HG03108 (cell line): Measurements from ENCODE around the gene LAMB1.
"Not testable (repeated sequence)": the region's sequence is repeated elsewhere in the genome, so short reads cannot be mapped to it uniquely, and the experiment has no call there.

Source experiments
- ATAC-seq: cut with Tn5 transposase; IDR thresholded peaks from one replicate; pipeline ENCODE4 v1.9.1; 2021; ENCODE audit warnings: moderate library complexity; ENCODE audit not compliant: unreplicated experiment

LAMB1 gene

GRCh38 chr7:107973861-107974260, 29.1 kb downstream of the LAMB1 start:
- ATAC-seq: no peak

- ATAC-seq: no peak
Observed at GRCh38 chr7:107972941-107973376, 30.0 kb downstream of the LAMB1 start.

- ATAC-seq: no peak
Observed at GRCh38 chr7:107972075-107972482, 30.9 kb downstream of the LAMB1 start.

- ATAC-seq: no peak
Observed at GRCh38 chr7:107971613-107972012, 31.3 kb downstream of the LAMB1 start.

- no peak for ATAC-seq
Observed at GRCh38 chr7:107971100-107971499, 31.9 kb downstream of the LAMB1 start.

GRCh38 chr7:107969856-107970255, 33.1 kb downstream of the LAMB1 start:
- ATAC-seq: no peak

- no peak for ATAC-seq
Observed at GRCh38 chr7:107968449-107968848, 34.5 kb downstream of the LAMB1 start.

GRCh38 chr7:107967420-107967819, 35.5 kb downstream of the LAMB1 start:
- no peak for ATAC-seq

- ATAC-seq: no peak
Observed at GRCh38 chr7:107966711-107967110, 36.2 kb downstream of the LAMB1 start.

GRCh38 chr7:107964510-107964909, 38.5 kb downstream of the LAMB1 start:
- no peak for ATAC-seq

- ATAC-seq: no peak
Observed at GRCh38 chr7:107962817-107963216, 40.1 kb downstream of the LAMB1 start.

- ATAC-seq: no peak
Observed at GRCh38 chr7:107961405-107961804, 41.6 kb downstream of the LAMB1 start.

- no peak for ATAC-seq
Observed at GRCh38 chr7:107960272-107960671, 42.7 kb downstream of the LAMB1 start.

GRCh38 chr7:107959527-107959898, 43.4 kb downstream of the LAMB1 start:
- no peak for ATAC-seq

GRCh38 chr7:107958764-107959526, 44.0 kb downstream of the LAMB1 start:
- ATAC-seq: no peak

GRCh38 chr7:107957436-107957835, 45.5 kb downstream of the LAMB1 start:
- ATAC-seq: no peak

GRCh38 chr7:107956950-107957349, 46.0 kb downstream of the LAMB1 start:
- ATAC-seq: not testable (repeated sequence)

GRCh38 chr7:107955394-107955793, 47.6 kb downstream of the LAMB1 start:
- ATAC-seq: no peak

- no peak for ATAC-seq
Observed at GRCh38 chr7:107953924-107954303, 49.0 kb downstream of the LAMB1 start.

- no peak for ATAC-seq
Observed at GRCh38 chr7:107953265-107953923, 49.6 kb downstream of the LAMB1 start.

GRCh38 chr7:107951896-107952295, 51.1 kb downstream of the LAMB1 start:
- no peak for ATAC-seq

GRCh38 chr7:107951172-107951787, 51.7 kb downstream of the LAMB1 start:
- no peak for ATAC-seq
